GM12872 (cell line): ENCODE results near the gene GPC6.

Source experiments
- CTCF ChIP-seq: IDR thresholded peaks from 3 replicates; pipeline ENCODE4 v1.5.1; 2011; ENCODE audit warnings: low read depth, mild to moderate bottlenecking, low read length, moderate library complexity; ENCODE audit not compliant: insufficient read depth

Gene GPC6

GRCh38 chr13:93721483-93721882 lies 494.9 kb downstream of the GPC6 start:
- no peak for TF ChIP-seq CTCF

- no peak for TF ChIP-seq CTCF
Observed at GRCh38 chr13:93723316-93723715, 496.7 kb downstream of the GPC6 start.

- TF ChIP-seq CTCF, result no peak
Observed at GRCh38 chr13:93724187-93724586, 497.6 kb downstream of the GPC6 start.

GRCh38 chr13:93726173-93726957 lies 499.8 kb downstream of the GPC6 start:
- no peak for TF ChIP-seq CTCF

GRCh38 chr13:93727211-93728141 lies 500.9 kb downstream of the GPC6 start:
- no peak for TF ChIP-seq CTCF

- no peak for TF ChIP-seq CTCF
Observed at GRCh38 chr13:93729383-93729782, 502.8 kb downstream of the GPC6 start.

- no peak for TF ChIP-seq CTCF
Observed at GRCh38 chr13:93730780-93731179, 504.2 kb downstream of the GPC6 start.
